A673 (cell line): ENCODE results near the gene APEX2.

ENCODE experiments used
- CTCF ChIP-seq: fragments of 300-800, 200-600 bp; sonication (generic); conservative IDR thresholded peaks from 2 replicates; pipeline ENCODE4 v1.5.1; 2017; ENCODE audit warnings: low read depth, mild to moderate bottlenecking, antibody characterized with exemption, low read length, moderate library complexity, mixed read lengths
- EZH2 ChIP-seq: fragments of 200-600 bp; sonication (generic); IDR thresholded peaks from 2 replicates; pipeline ENCODE4 v1.6.1; 2017; ENCODE audit warnings: borderline replicate concordance, low read depth, mild to moderate bottlenecking, mixed read lengths, antibody characterized with exemption, low read length; ENCODE audit not compliant: poor library complexity, severe bottlenecking

- TF ChIP-seq CTCF, result no peak
- TF ChIP-seq EZH2, result no peak
These were observed 39.3 kb downstream of the APEX2 start for GRCh38 chrX:55039471-55039870.
